T-helper 22 cell (primary cell): ENCODE measurements around the gene PSRC1.
A peak's percentile ranks its signal among the peaks of the same experiment; 100 is the strongest.
"Not testable (repeated sequence)": the region's sequence is repeated elsewhere in the genome, so short reads cannot be mapped to it uniquely, and the experiment has no call there.

Experiments
- DNase-seq: peaks from one replicate; pipeline ENCODE4 v3.0.0-alpha.2; 2020; ENCODE audit warnings: low read depth

PSRC1 gene

DNA sequence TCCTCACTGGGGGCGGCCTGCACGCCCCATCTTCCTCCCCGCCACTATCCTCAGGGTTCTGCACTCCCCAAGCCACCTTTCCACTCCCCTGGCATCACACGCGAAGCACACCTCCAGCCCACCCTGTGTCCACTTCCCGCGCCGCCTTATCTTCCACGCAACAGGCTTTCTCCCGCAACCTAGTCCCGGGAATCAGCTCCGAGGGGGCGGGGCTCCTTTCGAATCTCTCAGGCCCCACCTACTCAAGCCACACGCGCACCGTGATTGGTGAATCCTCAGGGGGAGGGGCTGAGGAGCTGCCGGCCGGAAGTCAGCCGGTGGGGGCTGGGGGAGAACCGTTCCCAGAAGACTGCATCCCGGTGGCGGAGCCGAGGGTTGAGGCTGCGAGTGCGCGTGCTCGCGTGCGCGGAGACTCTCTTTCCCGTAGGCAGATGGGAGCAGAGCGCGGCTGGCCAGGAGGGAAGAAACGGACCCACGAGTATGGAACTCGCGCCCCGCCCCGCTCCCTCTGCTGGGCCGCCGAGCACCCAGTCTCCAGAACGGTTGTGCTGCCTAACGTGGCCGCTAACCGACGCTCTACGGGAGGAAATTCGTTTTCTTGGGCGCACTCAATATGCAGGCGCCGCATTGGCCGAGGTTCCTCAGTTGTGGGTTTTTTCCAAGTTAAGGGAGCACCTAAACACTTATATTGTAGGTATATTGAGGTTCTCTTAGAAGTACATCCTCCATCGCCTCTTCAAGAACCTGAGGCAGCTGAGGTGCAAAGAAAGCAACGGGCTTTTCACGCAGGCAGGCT lies at the start of gene PSRC1:
Gene PSRC1, minus strand, starts transcription at position 194 of the 796 bp plus-strand sequence.
- DNase-seq: peak; percentile 80

DNA sequence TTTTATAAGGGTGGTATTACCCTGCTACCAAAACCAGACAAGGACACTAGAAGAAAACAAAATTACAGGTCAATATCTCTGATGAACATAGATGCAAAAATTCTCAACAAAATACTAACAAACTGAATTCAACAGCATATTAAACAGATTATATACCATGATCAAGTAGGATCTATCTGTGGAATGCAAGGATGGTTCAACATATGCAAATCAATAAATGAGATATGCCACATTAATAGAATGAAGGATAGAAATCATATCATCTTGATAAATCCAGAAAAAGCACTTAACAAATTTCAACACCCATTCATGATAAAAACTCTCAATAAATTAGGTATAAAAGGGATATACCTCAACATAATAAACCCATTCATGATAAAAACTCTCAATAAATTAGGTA lies 48.2 kb upstream of the PSRC1 start:
- no peak for DNase-seq

DNA sequence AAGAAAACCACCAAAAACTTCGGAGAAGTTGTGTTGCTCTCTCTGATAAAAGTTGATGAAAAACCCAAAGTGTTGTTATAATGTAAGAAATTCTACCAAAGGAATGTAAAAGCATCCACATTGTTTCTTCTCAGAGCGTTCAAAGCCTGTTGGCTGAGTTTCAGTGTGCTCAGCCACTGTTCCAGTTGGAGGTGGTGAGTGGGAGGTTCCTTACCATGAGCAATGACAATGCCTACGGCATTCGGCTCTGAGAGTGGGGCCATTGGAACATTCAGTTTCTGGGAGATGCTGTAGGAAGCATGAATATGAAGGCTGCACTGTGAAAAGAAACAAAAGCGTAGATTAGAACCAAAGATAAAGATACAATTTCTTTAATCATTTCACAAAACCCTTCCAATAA lies 44.3 kb upstream of the PSRC1 start:
- DNase-seq: no peak

DNA sequence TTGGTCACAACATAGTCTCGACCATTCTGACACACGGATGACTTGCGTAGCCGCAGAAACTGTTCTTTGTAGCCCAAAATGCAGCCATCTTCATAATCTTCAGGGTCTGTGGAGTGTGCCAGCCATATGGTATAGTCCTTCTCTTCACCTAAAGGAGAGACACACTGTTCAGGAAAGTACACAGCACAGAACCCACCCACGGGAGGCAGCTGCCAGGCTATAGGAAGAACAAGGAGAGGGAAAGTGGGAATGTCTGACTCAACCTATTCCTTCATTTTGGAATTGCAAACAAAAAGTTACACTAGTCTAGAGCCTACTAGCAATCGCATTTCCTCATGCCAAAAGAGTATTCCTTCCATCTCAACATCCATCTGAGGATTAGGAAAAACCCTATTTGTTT lies 40.0 kb upstream of the PSRC1 start:
- no peak for DNase-seq

DNA sequence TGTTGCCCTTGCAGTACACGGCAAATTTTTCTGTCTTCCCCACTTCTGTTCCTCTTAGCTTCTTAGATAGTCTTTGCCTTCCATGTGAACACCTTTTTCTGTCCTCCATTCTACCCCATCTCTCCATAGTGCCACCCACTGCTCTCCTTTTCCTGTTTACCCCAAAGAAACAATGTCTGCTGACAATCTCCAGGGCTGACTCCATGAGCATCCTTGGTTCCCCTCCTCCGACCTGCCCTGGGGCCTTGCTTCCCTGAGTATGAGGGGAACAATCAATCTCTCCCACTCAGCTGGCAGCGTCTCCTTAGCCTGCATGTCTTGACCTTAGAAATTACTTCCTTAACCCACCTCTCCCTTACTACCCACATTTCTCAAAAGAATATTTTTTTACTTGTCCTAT lies 36.2 kb upstream of the PSRC1 start:
- no peak for DNase-seq

DNA sequence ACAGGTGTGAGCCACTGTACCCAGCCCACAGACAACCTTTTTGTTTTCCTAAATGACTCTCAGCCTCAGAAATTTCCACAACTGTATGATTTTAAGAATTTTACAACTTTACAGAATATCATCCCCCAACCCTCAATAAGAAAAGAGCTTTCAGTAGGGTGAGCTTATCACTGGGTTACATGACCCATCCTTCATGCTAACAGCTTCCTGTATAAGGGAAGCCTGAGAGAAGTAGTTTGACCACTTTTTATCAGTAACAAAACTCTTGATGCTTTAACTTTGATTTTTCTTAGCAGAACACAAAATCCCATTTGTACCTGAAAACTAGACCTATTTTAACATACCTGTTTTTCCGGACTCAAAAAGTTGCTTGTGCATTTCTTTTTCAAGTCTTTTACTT lies 33.6 kb upstream of the PSRC1 start:
- DNase-seq: no peak

DNA sequence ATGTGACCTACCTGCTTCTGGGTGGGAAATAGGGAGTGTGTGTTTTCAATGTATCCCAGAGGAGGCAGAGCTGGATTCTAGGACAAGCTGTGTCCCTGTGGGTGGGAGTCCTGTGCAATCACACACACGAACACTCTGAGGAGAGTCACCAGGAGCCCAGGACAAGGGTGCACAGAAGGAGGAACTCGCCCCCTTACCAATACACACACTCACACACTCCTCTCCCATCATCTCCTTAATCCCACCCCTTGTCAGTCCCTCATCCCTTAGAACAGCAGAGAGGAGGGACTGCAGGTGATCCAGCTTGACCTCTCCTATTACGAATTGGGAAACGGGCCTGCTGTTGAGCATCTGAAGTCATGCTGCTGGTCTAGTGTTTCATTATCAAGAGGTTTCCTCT lies 32.3 kb upstream of the PSRC1 start:
- no peak for DNase-seq

DNA sequence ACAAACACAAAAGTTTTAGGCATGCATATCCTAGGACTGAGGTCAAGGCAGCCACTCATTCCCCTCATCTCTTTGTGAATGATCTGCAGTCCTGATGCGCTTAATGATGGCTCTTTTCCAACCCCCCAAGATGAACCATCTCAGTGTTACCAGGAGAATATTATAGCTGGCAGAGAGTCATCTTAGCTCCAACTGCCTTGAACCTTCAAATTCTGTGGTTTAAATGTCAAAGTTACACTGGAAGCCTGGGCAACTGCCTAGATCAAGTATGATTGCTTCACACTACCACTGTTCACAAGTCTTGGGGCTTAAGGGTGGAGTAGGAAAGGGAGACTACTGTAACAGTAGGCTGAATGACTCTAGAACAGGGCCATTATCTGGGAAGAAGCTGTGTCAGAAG lies 31.9 kb upstream of the PSRC1 start:
- DNase-seq: no peak

DNA sequence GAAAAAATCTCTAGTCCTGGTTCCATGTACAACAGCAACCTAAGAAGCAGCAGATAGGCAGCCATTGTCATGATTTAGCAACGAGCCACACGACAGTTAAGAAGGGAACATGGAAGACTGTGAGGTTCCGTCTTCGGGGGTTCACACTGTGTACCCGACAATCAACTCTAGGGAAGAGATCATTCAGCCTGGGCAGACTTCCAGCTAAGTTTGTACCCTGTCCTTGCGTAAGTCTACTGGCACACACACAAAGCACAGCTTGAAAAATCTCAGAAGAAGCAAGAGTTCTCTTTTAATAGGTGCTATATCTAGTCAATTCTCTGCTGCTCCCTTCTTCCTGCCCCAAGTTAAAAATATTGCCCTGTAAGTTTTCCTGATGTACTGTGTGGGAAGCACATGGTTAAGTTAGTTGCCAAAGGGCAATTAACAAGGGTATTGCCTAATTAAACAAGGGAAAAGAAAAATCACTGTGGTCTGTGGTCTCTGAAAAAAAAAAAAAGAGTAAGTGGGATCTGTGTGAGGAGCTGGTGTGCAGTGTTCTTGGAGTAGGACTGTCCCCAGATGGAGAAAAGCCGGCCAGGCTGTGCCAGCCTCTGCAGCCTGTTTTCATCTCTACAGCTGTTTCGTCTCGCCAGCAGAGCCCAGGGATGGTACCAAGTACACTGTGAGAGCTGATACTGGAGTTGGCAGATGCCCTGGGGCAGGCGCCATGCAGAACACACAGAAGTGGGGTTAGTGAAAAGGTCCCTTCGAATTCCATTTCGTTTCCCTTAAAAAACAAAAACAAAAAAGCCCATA lies 30.2 kb upstream of the PSRC1 start:
- no peak for DNase-seq

DNA sequence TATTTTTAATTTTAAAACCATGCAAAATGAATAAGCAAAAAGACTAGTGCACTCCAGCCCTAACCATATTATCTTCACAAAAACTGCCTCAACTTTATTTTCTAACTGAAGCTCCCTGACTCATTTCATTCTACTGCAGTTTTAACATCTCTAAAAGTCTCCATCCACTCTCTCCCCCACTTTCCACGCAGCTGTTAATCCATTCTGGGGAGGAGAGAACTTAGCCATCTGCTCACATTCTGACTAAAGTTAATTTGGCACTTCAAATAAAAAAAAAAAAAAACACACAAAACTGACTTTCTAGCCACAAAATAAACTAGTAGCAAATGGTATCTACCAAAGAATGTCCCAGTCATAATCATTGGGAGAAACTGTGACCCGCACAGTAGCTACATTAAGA lies 29.3 kb upstream of the PSRC1 start:
- no peak for DNase-seq

DNA sequence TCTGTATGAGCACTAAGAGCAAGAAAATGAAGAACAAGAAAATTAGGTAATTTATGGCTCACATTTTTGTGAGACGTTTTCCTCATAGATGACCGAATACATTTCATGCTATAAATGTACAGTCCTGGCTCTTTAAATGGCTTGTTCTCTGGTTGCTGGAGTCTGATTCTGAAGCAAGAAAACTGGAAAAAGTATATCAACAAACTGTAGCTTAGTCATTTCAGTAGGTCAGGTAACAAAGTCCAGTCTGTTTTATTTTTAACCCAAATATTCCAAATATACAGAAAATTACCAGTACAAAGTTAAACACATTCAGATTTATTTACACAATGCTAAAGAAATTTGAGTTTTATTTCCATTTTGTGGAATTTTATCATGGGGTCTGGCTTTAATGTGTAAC lies 26.4 kb upstream of the PSRC1 start:
- no peak for DNase-seq

DNA sequence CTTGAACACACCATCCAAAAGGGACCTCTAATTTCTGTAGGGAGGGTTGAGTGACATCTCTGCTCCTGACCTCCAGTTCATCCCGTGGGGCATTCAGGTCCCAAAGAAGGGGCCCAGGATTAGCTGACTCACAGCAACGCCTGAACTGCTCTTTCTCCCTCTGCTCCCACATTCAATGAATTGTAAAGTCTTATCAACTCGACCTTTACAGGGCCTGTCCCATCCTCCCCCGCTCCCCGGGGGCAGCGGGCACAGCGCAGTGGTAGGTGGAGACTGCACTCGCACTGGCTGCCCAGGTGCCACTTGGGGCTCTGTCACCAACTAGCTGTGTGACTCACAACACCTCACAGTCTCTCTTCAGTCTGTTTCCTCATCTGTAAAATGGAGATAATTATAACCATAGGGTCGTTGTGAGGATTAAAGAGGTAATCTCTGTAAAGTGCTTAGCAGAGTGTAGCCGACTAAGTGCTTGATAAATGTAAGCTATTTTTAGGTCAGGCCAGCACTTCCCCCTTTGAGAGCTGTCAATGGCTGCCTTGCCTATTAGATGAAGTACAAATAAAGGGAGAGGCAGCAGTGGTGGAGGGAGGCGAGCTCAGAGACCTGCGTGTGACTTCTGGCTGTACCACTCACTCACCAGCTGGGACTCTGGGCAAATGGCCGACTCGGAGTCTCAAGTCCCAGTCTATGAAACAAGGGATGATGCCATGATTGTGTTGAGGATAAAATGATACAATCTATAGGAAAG lies 24.5 kb upstream of the PSRC1 start:
- DNase-seq: no peak

DNA sequence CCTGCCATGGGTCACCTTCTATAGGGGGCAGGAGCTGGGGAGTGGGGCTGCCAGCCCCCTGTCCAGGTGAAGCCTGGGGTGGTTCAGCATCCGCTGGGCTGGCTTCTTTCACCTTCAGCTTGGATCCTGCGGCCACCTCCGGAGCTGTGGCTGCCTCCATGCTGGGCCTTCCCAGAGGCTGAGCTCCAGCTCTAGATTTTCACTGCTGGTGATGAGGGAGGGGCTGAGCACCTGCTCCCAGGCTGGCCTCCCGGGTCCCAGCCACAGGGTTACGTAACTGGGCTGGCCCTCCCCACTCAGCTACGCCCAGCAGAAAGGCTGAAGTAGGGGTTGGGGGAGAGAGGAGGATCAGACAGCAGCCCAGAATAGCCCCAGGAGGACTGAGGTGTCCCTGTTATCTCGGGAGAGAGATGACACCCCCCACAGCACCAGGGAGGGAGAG lies 23.9 kb upstream of the PSRC1 start, which contains the start of gene MYBPHL:
Gene MYBPHL, minus strand, starts transcription at position 180 of the 442 bp plus-strand sequence. Its CDS starts 20 bp downstream, at position 160.
- no peak for DNase-seq

DNA sequence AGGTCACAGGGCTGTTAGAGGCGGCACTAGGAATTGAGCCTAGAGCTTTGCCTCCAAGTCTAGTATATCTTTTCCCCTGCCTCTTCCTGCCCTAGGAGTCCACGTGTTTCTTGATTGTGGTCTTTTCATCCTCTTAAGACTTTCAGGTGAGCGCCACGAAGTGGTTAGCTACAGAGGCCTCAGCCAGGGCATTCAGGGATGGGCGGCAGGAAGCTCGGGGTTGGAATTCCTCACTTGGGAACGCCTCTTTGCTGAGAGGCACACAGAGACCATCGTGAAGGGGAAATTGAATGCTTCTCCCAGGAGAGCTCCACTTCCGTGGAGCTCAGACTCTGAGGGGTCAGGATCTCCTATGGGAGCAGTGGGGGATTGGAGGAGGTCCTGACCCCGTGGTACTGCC lies 23.0 kb upstream of the PSRC1 start:
- DNase-seq: not testable (repeated sequence)

DNA sequence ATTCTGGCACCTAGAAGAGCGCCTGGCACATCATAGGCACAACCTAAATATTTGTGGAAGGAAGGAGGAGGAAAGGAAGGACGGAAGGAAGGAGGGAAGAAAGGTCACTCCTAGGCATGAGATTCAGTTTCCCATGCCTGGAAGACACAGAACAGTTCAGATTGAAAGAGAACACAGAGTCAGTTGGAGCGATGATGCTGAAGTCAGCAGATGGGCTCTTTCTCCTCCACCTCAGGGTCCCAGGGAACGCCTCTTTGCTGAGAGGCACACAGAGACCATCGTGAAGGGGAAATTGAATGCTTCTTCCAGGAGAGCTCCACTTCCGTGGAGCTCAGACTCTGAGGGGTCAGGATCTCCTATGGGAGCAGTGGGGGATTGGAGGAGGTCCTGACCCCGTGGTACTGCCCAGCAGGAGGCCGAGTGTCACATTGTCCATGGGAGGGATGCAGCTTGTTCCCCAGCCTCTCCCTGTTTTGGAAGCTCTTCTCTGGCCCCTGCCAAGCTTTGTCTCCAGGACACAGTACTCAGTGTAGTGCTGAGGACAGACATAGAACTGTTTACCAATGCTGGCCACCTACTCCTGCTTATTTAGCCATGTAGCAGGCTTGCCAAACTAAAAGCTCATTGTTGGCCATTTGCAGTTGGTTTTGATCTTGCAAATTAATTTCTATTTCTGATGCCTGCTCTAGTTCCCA lies 21.4 kb upstream of the PSRC1 start:
- no peak for DNase-seq

DNA sequence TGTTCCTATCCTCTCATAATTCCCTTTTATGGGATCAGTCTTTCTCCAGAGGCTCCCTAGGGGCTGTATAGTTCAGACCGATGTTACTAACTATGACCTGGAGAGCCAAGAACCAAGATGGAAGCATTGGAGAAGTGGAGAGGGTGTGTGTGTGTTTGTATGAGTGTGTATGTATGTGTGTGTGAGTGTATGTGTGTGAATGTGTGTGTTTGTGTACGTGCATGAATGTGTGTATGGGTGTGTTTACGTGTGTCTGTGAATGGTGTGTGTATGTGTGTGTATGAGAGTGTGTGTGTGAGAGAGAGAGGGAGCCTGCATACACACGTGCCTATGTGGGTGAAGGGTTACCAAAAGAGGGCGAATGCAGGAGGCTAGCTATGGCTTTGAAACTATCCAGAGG lies 18.9 kb upstream of the PSRC1 start:
- no peak for DNase-seq

DNA sequence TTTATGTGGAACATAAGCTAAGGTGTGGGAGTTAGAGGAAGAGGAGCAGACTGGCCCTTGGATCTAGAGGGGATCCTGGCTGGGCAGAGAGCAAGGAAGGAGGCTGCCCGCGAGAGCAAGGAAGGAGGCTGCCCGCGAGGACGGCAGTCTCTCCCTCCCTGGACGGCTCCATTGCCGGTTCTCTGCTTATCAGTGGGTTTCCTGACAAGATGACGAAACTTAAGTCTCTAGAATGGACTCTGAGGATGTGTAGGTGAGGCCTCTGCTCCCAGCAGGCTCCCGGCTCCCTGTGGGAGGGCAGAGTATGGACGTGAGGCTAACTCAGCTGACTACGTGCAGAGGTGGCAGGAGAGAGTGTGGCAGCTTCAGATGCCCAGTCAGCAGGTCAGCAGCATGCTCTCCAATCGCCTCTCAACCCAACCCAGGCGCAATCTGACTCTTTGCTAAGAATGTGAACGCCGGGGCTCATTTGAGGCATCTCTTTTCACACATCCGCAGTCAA lies 17.8 kb upstream of the PSRC1 start:
- no peak for DNase-seq

DNA sequence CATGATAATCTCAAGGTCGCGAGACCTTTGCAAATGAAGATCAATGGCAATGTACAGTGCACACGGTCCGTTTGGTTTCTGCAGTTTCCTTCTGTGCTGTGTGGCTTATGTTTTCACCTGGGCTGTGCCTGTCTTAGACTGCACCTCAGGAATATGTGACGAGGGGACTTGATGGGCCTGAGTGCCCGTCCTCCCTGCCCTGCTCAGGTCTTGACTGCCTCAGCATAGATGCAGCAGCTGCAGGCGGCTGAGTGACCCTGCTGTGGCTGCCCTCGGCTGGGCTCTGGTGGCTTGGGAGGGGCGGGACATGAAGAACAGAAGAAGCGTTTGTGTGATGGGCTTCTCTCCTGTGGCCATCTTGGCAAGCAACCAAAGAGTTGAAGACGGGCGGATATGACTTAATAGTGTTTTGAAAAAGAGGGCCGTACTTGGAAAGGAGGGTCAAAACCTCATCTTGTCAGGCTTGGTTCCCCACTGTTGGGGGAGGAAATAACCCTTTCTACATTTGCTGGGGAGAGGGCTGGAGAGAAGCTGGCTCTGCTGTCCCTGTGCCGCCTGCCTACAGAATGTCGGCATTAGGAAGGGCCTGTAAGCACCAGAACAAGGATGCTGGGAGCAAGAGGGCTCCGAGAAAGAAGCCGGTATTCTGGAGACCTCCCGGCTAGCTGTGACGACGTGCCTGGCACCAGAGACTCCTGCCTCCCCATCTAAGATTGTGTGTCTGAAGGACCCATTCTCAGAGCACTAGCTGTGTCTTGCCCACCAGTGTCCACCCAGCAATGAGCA lies 16.8 kb upstream of the PSRC1 start:
- DNase-seq: no peak

DNA sequence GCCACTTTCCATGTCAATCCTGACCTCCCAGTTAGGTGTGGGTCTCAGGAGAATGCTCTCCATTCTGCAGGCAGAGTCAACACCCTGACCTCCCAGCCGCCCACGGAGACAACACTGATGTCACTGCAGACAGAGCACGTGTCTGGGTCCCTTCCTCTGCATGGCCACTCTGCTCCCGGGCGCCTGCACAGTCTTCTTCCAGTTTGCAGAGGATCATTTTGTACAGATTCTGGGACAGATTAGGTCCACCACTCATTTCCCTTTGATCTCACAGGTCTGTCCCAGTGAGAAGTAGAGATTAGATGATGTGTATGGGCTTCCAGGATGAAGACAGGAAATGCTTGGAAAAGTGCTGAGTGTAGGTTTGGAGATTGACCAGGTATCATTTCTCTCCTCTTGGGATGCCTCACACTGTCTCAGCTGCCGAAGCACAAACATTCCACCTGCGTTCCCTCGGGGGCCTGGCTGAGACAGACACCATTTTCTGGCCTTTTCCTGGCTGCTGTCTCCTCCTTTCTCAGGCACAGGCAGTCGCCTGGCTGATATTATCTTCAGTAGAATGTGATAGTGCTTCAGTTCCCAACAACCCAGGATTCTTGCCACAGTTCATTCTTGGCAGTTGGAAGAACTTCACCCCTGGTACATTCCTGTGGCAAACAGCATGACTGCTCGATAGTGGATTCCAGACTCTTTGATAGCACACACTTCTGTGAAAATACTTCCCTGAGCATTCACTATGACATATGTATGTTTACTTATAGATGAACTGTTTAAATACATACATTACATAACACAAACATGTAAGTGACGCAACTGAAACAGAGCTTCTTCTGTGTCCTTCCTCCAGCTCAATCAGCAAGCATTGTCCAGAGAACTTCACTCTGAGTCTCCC lies 16.0 kb upstream of the PSRC1 start:
- no peak for DNase-seq

DNA sequence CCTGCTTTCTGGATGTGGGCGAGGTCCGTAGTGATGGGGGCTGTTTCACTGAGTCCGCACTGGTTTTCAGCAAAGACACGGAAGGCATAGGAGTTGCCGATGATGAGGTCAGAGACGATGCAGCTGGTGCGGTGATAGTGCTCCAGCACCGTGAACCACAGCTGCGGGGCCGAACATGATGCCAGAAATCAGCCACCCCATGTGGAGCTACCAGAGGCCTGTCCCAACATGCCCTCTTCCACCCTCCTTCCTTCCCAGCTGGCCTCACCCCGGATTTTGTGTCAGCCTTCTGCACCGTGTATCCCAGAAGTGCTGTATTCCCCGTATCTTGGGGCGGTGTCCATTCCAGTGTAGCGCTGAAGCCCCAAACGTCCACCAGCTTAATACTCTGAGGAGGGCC lies 13.8 kb upstream of the PSRC1 start:
- DNase-seq: no peak
